OCI-LY7 (cell line): ENCODE data around the gene ENOSF1. TPM values are rescaled to one million over a fixed set of nuclear protein-coding genes. Genes with fewer than 3 reads are reported as not detected.
"Not testable (repeated sequence)": the region's sequence is repeated elsewhere in the genome, so short reads cannot be mapped to it uniquely, and the experiment has no call there.

Experiments used
- Bru-seq: library from RNA; stranded (reverse); fragments of 400-500 nt; gene quantifications from one replicate; lab custom pipeline; 2021; lab: Mats Ljungman, UMichigan
- BruChase-seq, 2 experiments: library from RNA; stranded (reverse); fragments of 400-500 nt; gene quantifications; one replicate each; lab custom pipeline; 2021; lab: Mats Ljungman, UMichigan
- BruUV-seq: library from RNA; stranded (reverse); fragments of 400-500 nt; replicated peaks from 2 replicates; lab custom pipeline; 2021; lab: Mats Ljungman, UMichigan
- CTCF ChIA-PET: fragments of 300-600 bp; sonication (Branson Sonifier 250); formaldehyde crosslinking; loops from one replicate; lab custom pipeline; 2022; ENCODE audit warnings: antibody characterized with exemption; ENCODE audit not compliant: unreplicated experiment; lab: Charles Lee
- POLR2A ChIA-PET: fragments of 300-600 bp; sonication (Branson Sonifier 250); formaldehyde crosslinking; loops from one replicate; lab custom pipeline; 2022; ENCODE audit warnings: antibody characterized with exemption; lab: Charles Lee
- DNase-seq: peaks from one replicate; pipeline ENCODE4 v3.0.0-alpha.2; 2015; ENCODE audit warnings: low spot score
- H2AFZ ChIP-seq: fragments of 200-600 bp; sonication (generic), shearing (Covaris generic); 2 replicates; pipeline ENCODE4 v1.6.1; 2014; ENCODE audit warnings: mild to moderate bottlenecking, antibody characterized with exemption, low read length, moderate library complexity
- H3K27ac ChIP-seq: fragments of 200-600 bp; sonication (generic); 2 replicates; pipeline ENCODE4 v1.5.1; 2014; ENCODE audit warnings: mixed run types, low read depth, mild to moderate bottlenecking, moderate library complexity, low read length, inconsistent platforms; ENCODE audit not compliant: poor library complexity, severe bottlenecking
- H3K36me3 ChIP-seq: fragments of 200-600 bp; sonication (generic); 2 replicates; pipeline ENCODE4 v1.6.1; 2014; ENCODE audit warnings: mild to moderate bottlenecking, antibody characterized with exemption, low read length, moderate library complexity, mixed read lengths; ENCODE audit not compliant: insufficient read depth
- H3K4me1 ChIP-seq: fragments of 200-600 bp; sonication (generic); 2 replicates; pipeline ENCODE4 v1.5.1; 2014; ENCODE audit warnings: mild to moderate bottlenecking, low read length; ENCODE audit not compliant: insufficient read depth, poor library complexity, severe bottlenecking
- H3K4me2 ChIP-seq: fragments of 200-600 bp; sonication (generic); 2 replicates; pipeline ENCODE4 v1.6.1; 2014; ENCODE audit warnings: mild to moderate bottlenecking, low read length
- H3K4me3 ChIP-seq: fragments of 200-600 bp; sonication (generic); 2 replicates; pipeline ENCODE4 v1.5.1; 2014; ENCODE audit warnings: mild to moderate bottlenecking, low read depth, low read length; ENCODE audit not compliant: poor library complexity, severe bottlenecking
- H3K79me2 ChIP-seq: fragments of 200-600 bp; sonication (generic); 2 replicates; pipeline ENCODE4 v1.6.1; 2016; ENCODE audit warnings: low read depth, mild to moderate bottlenecking, low read length, moderate library complexity, mixed read lengths; ENCODE audit not compliant: insufficient read depth
- H3K9me2 ChIP-seq: fragments of 200-600 bp; sonication (generic); 2 replicates; pipeline ENCODE4 v1.6.1; 2016; ENCODE audit warnings: mild to moderate bottlenecking, low read length, mixed read lengths; ENCODE audit not compliant: insufficient read depth
- H3K9me3 ChIP-seq: fragments of 200-600 bp; sonication (generic); 2 replicates; pipeline ENCODE4 v1.6.1; 2014; ENCODE audit warnings: mild to moderate bottlenecking, mixed run types, low read length, mixed read lengths
- H4K20me1 ChIP-seq: fragments of 200-600 bp; sonication (generic); 2 replicates; pipeline ENCODE4 v1.6.1; 2014; ENCODE audit warnings: mild to moderate bottlenecking, antibody characterized with exemption, low read length, moderate library complexity, mixed read lengths; ENCODE audit not compliant: insufficient read depth
- EZH2phosphoT487 ChIP-seq: fragments of 200-600 bp; sonication (generic); IDR thresholded peaks from 2 replicates; pipeline ENCODE4 v1.6.1; 2018; ENCODE audit warnings: low read depth, borderline replicate concordance, mild to moderate bottlenecking, mixed run types, antibody characterized with exemption, low read length, moderate library complexity, mixed read lengths
- intact Hi-C: fragments of 100-400 bp; cut with micrococcal nuclease; formaldehyde crosslinking; loops from one replicate; pipeline ENCODE4 v1.10.0; 2022; ENCODE audit not compliant: unreplicated experiment
- long read RNA-seq: library from polyadenylated mRNA; stranded (forward); transcript quantifications from one replicate; pipeline ENCODE4 v2.0.0, GENCODE V29; 2022
- total RNA-seq, 2 experiments: library from RNA; depleted of rRNA in 1 of 2; stranded (reverse); fragments of >200 nt in 1 of 2; shearing (Covaris generic) in 1 of 2; gene quantifications; 2 replicates each; pipeline ENCODE4 v1.2.3, GENCODE V29; 2014 to 2022
- TF ChIP-seq, protein P1 (sequence below): fragments of 200-600 bp; sonication (generic); conservative IDR thresholded peaks from 2 replicates; pipeline ENCODE4 v1.5.1; 2014; ENCODE audit warnings: mild to moderate bottlenecking, antibody characterized with exemption, low read length, moderate library complexity, mixed read lengths

ENOSF1 gene, protein sequence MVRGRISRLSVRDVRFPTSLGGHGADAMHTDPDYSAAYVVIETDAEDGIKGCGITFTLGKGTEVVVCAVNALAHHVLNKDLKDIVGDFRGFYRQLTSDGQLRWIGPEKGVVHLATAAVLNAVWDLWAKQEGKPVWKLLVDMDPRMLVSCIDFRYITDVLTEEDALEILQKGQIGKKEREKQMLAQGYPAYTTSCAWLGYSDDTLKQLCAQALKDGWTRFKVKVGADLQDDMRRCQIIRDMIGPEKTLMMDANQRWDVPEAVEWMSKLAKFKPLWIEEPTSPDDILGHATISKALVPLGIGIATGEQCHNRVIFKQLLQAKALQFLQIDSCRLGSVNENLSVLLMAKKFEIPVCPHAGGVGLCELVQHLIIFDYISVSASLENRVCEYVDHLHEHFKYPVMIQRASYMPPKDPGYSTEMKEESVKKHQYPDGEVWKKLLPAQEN
- total RNA-seq (2014; rRNA removed; shearing (Covaris generic)) (30.5 and 40.1 TPM in 2 replicates), total RNA-seq (2022) (44.0 and 47.0 TPM in 2 replicates), Bru-seq, nascent RNA (percentile 65 among the genes with signal in this experiment), BruChase-seq, experiment 1, labeled RNA remaining after a 6-hour chase (percentile 70 among the genes with signal in this experiment), BruChase-seq, experiment 2, labeled RNA remaining after a 2-hour chase (percentile 69 among the genes with signal in this experiment)
- long read RNA-seq, transcript ENOSF1-201 (16 exons, 1,867 nt) = major isoform, 7 of 45 reads
- long read RNA-seq, partial matches to known transcripts = 1 of 45 reads
- long read RNA-seq, other reads (novel, unspliced or antisense) = 37 of 45 reads

DNA sequence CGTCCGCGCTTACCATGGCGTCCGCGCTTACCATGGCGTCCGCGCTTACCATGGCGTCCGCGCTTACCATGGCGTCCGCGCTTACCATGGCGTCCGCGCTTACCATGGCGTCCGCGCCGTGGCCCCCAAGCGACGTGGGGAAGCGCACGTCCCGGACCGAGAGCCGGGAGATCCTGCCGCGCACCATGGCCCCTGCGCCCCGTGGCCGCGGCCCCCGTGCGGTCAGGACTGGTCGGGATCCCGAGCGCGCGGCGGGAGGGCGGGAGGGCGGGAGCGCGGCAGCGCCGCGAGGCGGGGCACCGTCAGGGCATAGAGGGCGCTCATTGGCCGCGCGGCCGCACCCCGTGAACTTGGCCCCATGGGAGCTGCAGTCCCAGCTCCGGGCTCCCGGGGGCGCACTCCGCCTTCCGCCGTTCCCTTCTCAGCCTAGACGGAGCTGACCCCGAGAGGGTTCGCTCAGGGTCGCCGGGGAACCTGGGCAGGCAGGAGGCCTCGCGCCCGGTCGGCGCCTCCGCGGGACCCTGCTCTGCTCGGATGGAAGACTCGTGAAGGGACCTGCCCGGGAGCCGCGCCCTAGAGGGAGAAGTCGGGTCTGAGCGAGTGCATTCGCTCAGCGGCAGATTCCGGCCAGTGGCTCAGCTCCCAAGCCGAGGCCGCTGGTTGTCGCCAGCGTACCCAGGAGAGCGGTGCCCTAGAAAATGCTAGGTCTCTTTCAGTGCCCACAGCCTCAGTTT is at the start of gene ENOSF1:
Gene ENOSF1 (minus strand): TSS at position 230 of the 734 bp plus-strand sequence. CDS start 43 bp downstream, at position 187.
- POLR2A ChIA-PET = interaction anchor here (0.6 kb wide), 1 partner anchor 208 kb away, joined by 4 read pairs; no protein-coding TSS in a partner anchor
- peak within 1 kb of the TSS; percentile 57 for H2AFZ ChIP-seq
- TF ChIP-seq EZH2phosphoT487 = no peak
- TF ChIP-seq, protein P1, sequence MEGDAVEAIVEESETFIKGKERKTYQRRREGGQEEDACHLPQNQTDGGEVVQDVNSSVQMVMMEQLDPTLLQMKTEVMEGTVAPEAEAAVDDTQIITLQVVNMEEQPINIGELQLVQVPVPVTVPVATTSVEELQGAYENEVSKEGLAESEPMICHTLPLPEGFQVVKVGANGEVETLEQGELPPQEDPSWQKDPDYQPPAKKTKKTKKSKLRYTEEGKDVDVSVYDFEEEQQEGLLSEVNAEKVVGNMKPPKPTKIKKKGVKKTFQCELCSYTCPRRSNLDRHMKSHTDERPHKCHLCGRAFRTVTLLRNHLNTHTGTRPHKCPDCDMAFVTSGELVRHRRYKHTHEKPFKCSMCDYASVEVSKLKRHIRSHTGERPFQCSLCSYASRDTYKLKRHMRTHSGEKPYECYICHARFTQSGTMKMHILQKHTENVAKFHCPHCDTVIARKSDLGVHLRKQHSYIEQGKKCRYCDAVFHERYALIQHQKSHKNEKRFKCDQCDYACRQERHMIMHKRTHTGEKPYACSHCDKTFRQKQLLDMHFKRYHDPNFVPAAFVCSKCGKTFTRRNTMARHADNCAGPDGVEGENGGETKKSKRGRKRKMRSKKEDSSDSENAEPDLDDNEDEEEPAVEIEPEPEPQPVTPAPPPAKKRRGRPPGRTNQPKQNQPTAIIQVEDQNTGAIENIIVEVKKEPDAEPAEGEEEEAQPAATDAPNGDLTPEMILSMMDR = peak; percentile 58
- no peaks in the 10 kb centered on the region for H3K9me2 ChIP-seq
- BruUV-seq = no TSS peak
- intact Hi-C loops = loop anchor here (5.0 kb wide), 1 partner anchor 55 kb away; the partner anchor contains the start of gene TYMS
- peak; percentile 78 for DNase-seq
- H4K20me1 ChIP-seq = no peaks in the 10 kb centered on the region
- peak within 1 kb of the TSS; percentile 74 for H3K4me2 ChIP-seq
- H3K9me3 ChIP-seq = no peaks in the 10 kb centered on the region
- H3K79me2 ChIP-seq = peaks cover 8% of the 10 kb centered on the region; the same call in 1 of the 2 replicates
- no peaks in the 10 kb centered on the region for H3K4me1 ChIP-seq
- CTCF ChIA-PET = no interaction called here
- peak within 1 kb of the TSS; percentile 73 for H3K4me3 ChIP-seq
- H3K36me3 ChIP-seq = peaks cover 12% of the 10 kb centered on the region
- H3K27ac ChIP-seq = peak within 1 kb of the TSS; percentile 45

DNA sequence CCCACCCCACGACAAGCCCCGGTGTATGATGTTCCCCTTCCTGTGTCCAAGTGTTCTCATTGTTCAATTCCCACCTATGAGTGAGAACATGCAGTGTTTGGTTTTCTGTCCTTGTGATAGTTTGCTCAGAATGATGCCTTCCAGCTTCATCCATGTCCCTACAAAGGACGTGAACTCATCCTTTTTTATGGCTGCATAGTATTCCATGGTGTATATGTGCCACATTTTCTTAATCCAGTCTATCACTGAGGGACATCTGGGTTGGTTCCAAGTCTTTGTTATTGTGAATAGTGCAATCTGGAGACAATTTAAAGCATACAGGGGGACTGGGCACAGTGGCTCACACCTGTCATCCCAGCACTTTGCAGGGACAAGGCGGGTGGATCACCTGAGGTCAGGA is 47.4 kb upstream of the ENOSF1 start:
- H3K9me3 ChIP-seq, H3K4me1 ChIP-seq, H3K4me3 ChIP-seq, H3K79me2 ChIP-seq, H3K4me2 ChIP-seq, POLR2A ChIA-PET, DNase-seq, H2AFZ ChIP-seq, BruUV-seq, H3K27ac ChIP-seq, CTCF ChIA-PET, H4K20me1 ChIP-seq, intact Hi-C loops, H3K36me3 ChIP-seq, H3K9me2 ChIP-seq: not testable (repeated sequence)

DNA sequence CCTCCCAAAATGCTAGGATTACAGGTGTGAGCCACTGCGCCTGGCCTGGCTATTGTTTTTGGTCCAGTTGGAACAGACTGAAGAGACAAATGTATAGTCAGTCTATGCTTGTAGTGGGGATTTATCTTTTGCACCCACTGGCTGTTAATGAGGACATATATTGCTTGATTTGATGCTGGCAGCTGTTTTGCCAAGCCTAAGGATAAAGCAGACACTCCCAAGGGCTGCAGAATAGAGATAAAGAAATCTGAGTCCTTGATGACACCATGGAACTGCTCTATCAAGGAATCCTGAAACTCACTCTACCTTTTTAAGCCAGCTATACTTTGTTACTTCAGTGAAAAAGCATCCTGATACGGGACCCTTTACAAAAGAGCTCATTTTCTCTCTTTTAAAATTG is 43.1 kb upstream of the ENOSF1 start:
- H3K79me2 ChIP-seq = no peaks in the 10 kb centered on the region
- no peak overlapping the region for H2AFZ ChIP-seq

More for the DNA sequence above, 43.1 kb upstream of the ENOSF1 start:
- Histone ChIP-seq H4K20me1 (no peaks in the 10 kb centered on the region), H3K4me1 (no peaks in the 10 kb centered on the region), H3K4me2 (no peak overlapping the region), H3K36me3 (no peaks in the 10 kb centered on the region), H3K9me3 (no peaks in the 10 kb centered on the region), H3K4me3 (no peak overlapping the region), H3K27ac (no peak overlapping the region), H3K9me2 (no peaks in the 10 kb centered on the region)
- no peak for TF ChIP-seq EZH2phosphoT487
- TF ChIP-seq, protein P1 = no peak
- no TSS peak for BruUV-seq
- intact Hi-C loops = no loop called here
- DNase-seq = no peak
- ChIA-PET CTCF (no interaction called here), POLR2A (no interaction called here)
